Esophagus squamous epithelium (tissue), 5 donors: Measurements from ENCODE around the gene FAS. TPM values are rescaled to one million over a fixed set of nuclear protein-coding genes. Genes with fewer than 3 reads are reported as not detected.
A peak's percentile ranks its signal among the peaks of the same experiment; 100 is the strongest.

Experiments used
- DNase-seq: peaks from one replicate; lab custom pipeline; 2025; lab: John Stamatoyannopoulos, UW
- H3K27ac ChIP-seq, 4 donors: fragments of 200-600 bp; sonication (generic); one replicate each; pipeline ENCODE4 v1.5.1; 2016 to 2019; ENCODE audit warnings: mild to moderate bottlenecking in 1 of 4
- H3K27me3 ChIP-seq, 4 donors: fragments of 200-600 bp; sonication (generic); 1 replicate in 3 of 4; 2 replicates in 1 of 4; pipeline versions ENCODE4 v1.5.1 to v1.6.0; 2017 to 2021; ENCODE audit warnings: antibody characterized with exemption in 1 of 4
- H3K36me3 ChIP-seq, 3 donors: fragments of 200-600 bp; sonication (generic); one replicate each; pipeline ENCODE4 v1.5.1; 2016 to 2019
- H3K4me1 ChIP-seq, 3 donors: fragments of 200-600 bp; sonication (generic); one replicate each; pipeline ENCODE4 v1.5.1; 2017 to 2019
- H3K4me3 ChIP-seq, 4 donors: fragments of 200-600 bp; sonication (generic); 1 replicate in 3 of 4; 2 replicates in 1 of 4; pipeline ENCODE4 v1.5.1; 2016 to 2019; ENCODE audit warnings: mild to moderate bottlenecking in 2 of 4, moderate library complexity in 1 of 4
- H3K9me3 ChIP-seq, 3 donors: fragments of 200-600 bp; sonication (generic); one replicate each; pipeline ENCODE4 v1.5.1; 2016 to 2019
- POLR2A ChIP-seq, 4 donors: fragments of 450-650 bp; IDR thresholded peaks; one replicate each; pipeline ENCODE4 v1.6.1; 2017; ENCODE audit warnings: antibody characterized with exemption in 4 of 4, mild to moderate bottlenecking in 4 of 4, moderate library complexity in 3 of 4
- WGBS, 2 donors: methylation state at CpG; one replicate each; pipeline ENCODE4 v1.1.5; 2018; 5-methylcytosine and 5-hydroxymethylcytosine counted together
- intact Hi-C: fragments of 100-400 bp; cut with DNase I; formaldehyde crosslinking; loops from one replicate; pipeline ENCODE4 v1.15.0; 2022
- small RNA-seq, 4 donors: library from RNA; depleted of rRNA; stranded (forward); fragments of <200 nt; gene quantifications; one replicate each; pipeline ENCODE3, GENCODE V24; 2016
- total RNA-seq, 4 donors: library from RNA; depleted of rRNA; stranded (reverse); fragments of >200 nt; gene quantifications; one replicate each; pipeline ENCODE4 v1.1.0, GENCODE V29; 2016
- TF ChIP-seq, protein P1 (sequence below), 6 experiments: fragments of 450-650 bp in 4 of 6; fragments of 200-600 bp in 2 of 6; sonication (generic) in 2 of 6; IDR thresholded peaks; one replicate each; pipeline ENCODE4 v1.5.1; 2016 to 2019; ENCODE audit warnings: antibody characterized with exemption in 6 of 6, mild to moderate bottlenecking in 4 of 6, moderate library complexity in 4 of 6
- donor health status: DM: yes; HTN: yes; CAD: no.

The FAS gene
- total RNA-seq, 4 donors from 2014 or later = 14.9 to 33.6 (median 19.4) TPM

DNA sequence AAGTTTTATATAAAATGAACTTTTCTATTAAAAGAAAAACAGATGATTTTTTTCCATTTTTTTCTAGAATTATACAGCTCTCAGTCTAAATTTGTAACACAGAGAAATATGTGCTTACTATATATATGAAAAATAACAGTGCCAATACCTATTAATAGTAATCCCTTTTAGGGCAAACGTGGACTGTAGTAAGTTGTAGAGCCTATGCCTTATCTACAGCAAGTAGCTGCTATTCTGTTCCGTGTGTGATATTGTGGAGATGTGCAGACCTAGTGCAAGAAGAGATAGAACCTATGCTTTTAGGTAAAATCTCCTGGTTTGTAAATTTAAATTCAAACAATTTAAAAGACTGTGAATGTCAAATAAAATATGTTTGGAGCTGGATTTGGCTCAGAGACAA is 72.9 kb downstream of the FAS start:
- no peaks in the 10 kb centered on the region for H3K27me3 ChIP-seq
- intact Hi-C loops = no loop called here
- peak overlapping the region in 2 of 4 donors; percentile 45 to 64 for H3K27ac ChIP-seq

DNA sequence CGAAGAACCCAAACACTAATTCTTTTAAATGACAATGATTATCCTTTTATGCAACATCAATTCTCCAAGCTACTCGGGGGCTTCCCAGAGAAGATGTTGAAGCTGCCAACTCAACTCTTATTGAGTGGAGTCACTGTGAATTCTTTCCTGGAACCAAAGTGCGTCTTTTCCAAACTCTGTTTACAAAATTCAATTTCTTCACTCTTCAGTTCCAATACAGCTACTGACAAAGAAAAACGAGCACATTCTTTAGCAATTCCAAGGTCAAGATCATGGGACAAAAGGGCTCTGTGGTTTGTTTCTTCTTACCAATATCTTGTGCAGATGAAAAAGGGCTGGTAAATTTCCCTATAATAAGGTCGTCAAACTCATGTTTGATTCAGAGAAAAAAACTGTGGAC is 74.2 kb downstream of the FAS start:
- Histone ChIP-seq H3K9me3 (no peaks in the 10 kb centered on the region), H3K27me3 (no peaks in the 10 kb centered on the region), H3K4me3 (no peak overlapping the region), H3K4me1 (peaks cover 3 to 22% (median 7%) of the 10 kb centered on the region in 3 donors), H3K36me3 (no peaks in the 10 kb centered on the region), H3K27ac (peak overlapping the region in 3 of 4 donors; percentile 49 to 74 (median 69))
- TF ChIP-seq, protein P1, sequence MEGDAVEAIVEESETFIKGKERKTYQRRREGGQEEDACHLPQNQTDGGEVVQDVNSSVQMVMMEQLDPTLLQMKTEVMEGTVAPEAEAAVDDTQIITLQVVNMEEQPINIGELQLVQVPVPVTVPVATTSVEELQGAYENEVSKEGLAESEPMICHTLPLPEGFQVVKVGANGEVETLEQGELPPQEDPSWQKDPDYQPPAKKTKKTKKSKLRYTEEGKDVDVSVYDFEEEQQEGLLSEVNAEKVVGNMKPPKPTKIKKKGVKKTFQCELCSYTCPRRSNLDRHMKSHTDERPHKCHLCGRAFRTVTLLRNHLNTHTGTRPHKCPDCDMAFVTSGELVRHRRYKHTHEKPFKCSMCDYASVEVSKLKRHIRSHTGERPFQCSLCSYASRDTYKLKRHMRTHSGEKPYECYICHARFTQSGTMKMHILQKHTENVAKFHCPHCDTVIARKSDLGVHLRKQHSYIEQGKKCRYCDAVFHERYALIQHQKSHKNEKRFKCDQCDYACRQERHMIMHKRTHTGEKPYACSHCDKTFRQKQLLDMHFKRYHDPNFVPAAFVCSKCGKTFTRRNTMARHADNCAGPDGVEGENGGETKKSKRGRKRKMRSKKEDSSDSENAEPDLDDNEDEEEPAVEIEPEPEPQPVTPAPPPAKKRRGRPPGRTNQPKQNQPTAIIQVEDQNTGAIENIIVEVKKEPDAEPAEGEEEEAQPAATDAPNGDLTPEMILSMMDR (IDR thresholded peaks at IDR 0.05) = no peak
- TF ChIP-seq POLR2A (IDR thresholded peaks at IDR 0.05) = no peak
- WGBS, 2 donors = 61% methylated on average over 5 of the region's 5 CpGs
- intact Hi-C loops = no loop called here
- DNase-seq = no peak

More for the DNA sequence above, 72.9 kb downstream of the FAS start:
- no peak for TF ChIP-seq POLR2A (IDR thresholded peaks at IDR 0.05)
- TF ChIP-seq, protein P1 (IDR thresholded peaks at IDR 0.05) = no peak
- no peak overlapping the region for H3K4me3 ChIP-seq
- no peak for DNase-seq
- H3K9me3 ChIP-seq = no peaks in the 10 kb centered on the region
- peaks cover 3 to 22% (median 7%) of the 10 kb centered on the region in 3 donors for H3K4me1 ChIP-seq
- 55 to 72% methylated on average over 2 of the region's 2 CpGs for WGBS, 2 donors
- H3K36me3 ChIP-seq = no peaks in the 10 kb centered on the region

Small RNA genes within 50 kb of the gene (small RNA-seq; reads per million reads assigned to genes)
- gene MIR4679-2 = 0 reads per million in 4 donors
- 0 reads per million in 4 donors for gene RF02116

Other genes starting within 250 kb of the FAS start
- gene LIPN, start 230.8 kb upstream of the FAS start, total RNA-seq = 1 to 10 TPM in 1 of 4 donors, under 1 TPM in 1, not detected in 2; 0.19 to 2.2 TPM
- gene LIPM, start 188.1 kb upstream of the FAS start, total RNA-seq = not detected
- 10 to 100 TPM; 26.3 to 43.5 (median 31.5) TPM for gene ANKRD22, start 139.0 kb upstream of the FAS start, total RNA-seq
- 10 to 100 TPM in 2 of 4 donors, 1 to 10 TPM in 2; 3.5 to 21.0 (median 7.6) TPM for gene STAMBPL1, start 110.6 kb upstream of the FAS start, total RNA-seq
- 1,000 to 10,000 TPM in 1 of 4 donors, 100 to 1,000 TPM in 2, 10 to 100 TPM in 1; 64.6 to 1,343 (median 285) TPM for gene ACTA2, start 38.0 kb upstream of the FAS start, total RNA-seq
- gene CH25H, start 216.5 kb downstream of the FAS start, total RNA-seq = 10 to 100 TPM in 2 of 4 donors, 1 to 10 TPM in 2; 6.4 to 27.8 (median 11.5) TPM